Lower leg skin (tissue), 4 donors: ENCODE results near the gene TCF7L2. TPM values are rescaled to one million over a fixed set of nuclear protein-coding genes. Genes with fewer than 3 reads are reported as not detected.
A peak's percentile ranks its signal among the peaks of the same experiment; 100 is the strongest.

Experiments used
- DNase-seq, 2 donors: peaks; one replicate each; pipeline ENCODE4 v3.0.0-alpha.2; 2019; ENCODE audit warnings: low spot score in 2 of 2
- H3K4me3 ChIP-seq: fragments of 200-600 bp; sonication (generic); 2 replicates; pipeline ENCODE4 v1.5.1; 2017; ENCODE audit warnings: mild to moderate bottlenecking, low read depth; ENCODE audit not compliant: poor library complexity, severe bottlenecking
- CTCF ChIP-seq, 3 donors: fragments of 450-650 bp; IDR thresholded peaks; one replicate each; pipeline ENCODE4 v1.5.1; 2016; ENCODE audit warnings: antibody characterized with exemption in 3 of 3, mild to moderate bottlenecking in 3 of 3, moderate library complexity in 2 of 3
- POLR2A ChIP-seq, 2 donors: fragments of 450-650 bp; IDR thresholded peaks; one replicate each; pipeline ENCODE4 v1.6.1; 2016 to 2017; ENCODE audit warnings: antibody characterized with exemption in 2 of 2, mild to moderate bottlenecking in 1 of 2, moderate library complexity in 1 of 2
- WGBS, 2 donors: methylation state at CpG; one replicate each; pipeline ENCODE4 v1.1.5; 2018; 5-methylcytosine and 5-hydroxymethylcytosine counted together
- intact Hi-C: fragments of 100-400 bp; cut with DNase I; formaldehyde crosslinking; loops from one replicate; pipeline ENCODE4 v1.15.0; 2023; ENCODE audit warnings: low total_unique reads
- total RNA-seq, 4 donors: library from RNA; depleted of rRNA; stranded (reverse); fragments of >200 nt; gene quantifications; one replicate each; pipeline ENCODE4 v1.1.0, GENCODE V29; 2016

TCF7L2 gene
- total RNA-seq, 4 donors from 2014 or later, result 5.6 to 23.1 (median 16.2) TPM

- WGBS, 2 donors, result 93 to 95% methylated on average over 13 of the region's 13 CpGs
- peak in 1 of 2 donors; percentile 60 for DNase-seq
- H3K4me3 ChIP-seq, result no peak overlapping the region
- no peak for TF ChIP-seq CTCF (IDR thresholded peaks at IDR 0.05)
- no peak for TF ChIP-seq POLR2A (IDR thresholded peaks at IDR 0.05)
- intact Hi-C loops, result no loop called here
Observed at GRCh38 chr10:113068178-113068890, 118.3 kb downstream of the TCF7L2 start.

- peak in 1 of 2 donors; percentile 56 for DNase-seq
- H3K4me3 ChIP-seq, result no peak overlapping the region
- intact Hi-C loops, result no loop called here
- TF ChIP-seq POLR2A (IDR thresholded peaks at IDR 0.05), result no peak
- TF ChIP-seq CTCF (IDR thresholded peaks at IDR 0.05), result no peak
- WGBS, 2 donors, result 71 to 83% methylated on average over 7 of the region's 7 CpGs
Observed at GRCh38 chr10:113069595-113069994, 119.5 kb downstream of the TCF7L2 start.

GRCh38 chr10:113071446-113071845 is 121.4 kb downstream of the TCF7L2 start:
- TF ChIP-seq POLR2A (IDR thresholded peaks at IDR 0.05) (no peak), CTCF (IDR thresholded peaks at IDR 0.05) (no peak)
- no peak overlapping the region for H3K4me3 ChIP-seq
- 43 to 65% methylated on average over 7 of the region's 7 CpGs for WGBS, 2 donors
- intact Hi-C loops, result no loop called here
- DNase-seq, result peak in 1 of 2 donors; percentile 88

- TF ChIP-seq CTCF (IDR thresholded peaks at IDR 0.05) (peak in 1 of 3 donors; percentile 42), POLR2A (IDR thresholded peaks at IDR 0.05) (no peak)
- intact Hi-C loops, result no loop called here
- peak; percentile 79 to 94 for DNase-seq
- WGBS, 2 donors, result 34 to 46% methylated on average over 23 of the region's 23 CpGs
- no peak overlapping the region for H3K4me3 ChIP-seq
Observed at GRCh38 chr10:113073549-113074189, 123.6 kb downstream of the TCF7L2 start.

- 65 to 67% methylated on average over 1 of the region's 1 CpG for WGBS, 2 donors
- TF ChIP-seq CTCF (IDR thresholded peaks at IDR 0.05) (no peak), POLR2A (IDR thresholded peaks at IDR 0.05) (no peak)
- intact Hi-C loops, result no loop called here
- no peak overlapping the region for H3K4me3 ChIP-seq
- DNase-seq, result no peak
Observed at GRCh38 chr10:113076949-113077348, 126.9 kb downstream of the TCF7L2 start.
